PC-3 (cell line): ENCODE measurements around the gene DPYSL4. TPM values are rescaled to one million over a fixed set of nuclear protein-coding genes. Genes with fewer than 3 reads are reported as not detected.

Experiments
- ATAC-seq: fragments of 200-7000 bp; cut with Tn5 transposase; 2 replicates; pipeline ENCODE4 v1.9.1; 2020; ENCODE audit warnings: mild to moderate bottlenecking, moderate library complexity
- BruUV-seq: library from RNA; stranded (reverse); fragments of 400-500 nt; replicated peaks from 2 replicates; lab custom pipeline; 2021; lab: Mats Ljungman, UMichigan
- CTCF ChIA-PET: fragments of 300-600 bp; sonication (Branson Sonifier 250); formaldehyde crosslinking; loops from one replicate; lab custom pipeline; 2022; ENCODE audit warnings: antibody characterized with exemption; lab: Charles Lee
- POLR2A ChIA-PET: fragments of 300-600 bp; sonication (Branson Sonifier 250); formaldehyde crosslinking; loops from one replicate; lab custom pipeline; 2022; ENCODE audit warnings: antibody characterized with exemption; ENCODE audit not compliant: unreplicated experiment; lab: Charles Lee
- DNase-seq: peaks from one replicate; pipeline ENCODE4 v3.0.0-alpha.2; 2015
- H2AFZ ChIP-seq: fragments of 300-600 bp; sonication (generic); 2 replicates; pipeline ENCODE4 v1.6.0; 2016; ENCODE audit warnings: antibody characterized with exemption, low read length
- H3F3A ChIP-seq: fragments of 300-600 bp; sonication (generic); one replicate; pipeline ENCODE4 v1.6.0; 2017; ENCODE audit warnings: antibody characterized with exemption, low read length, control low read depth, mild to moderate bottlenecking; ENCODE audit not compliant: unreplicated experiment
- H3K27ac ChIP-seq: fragments of 300-600 bp; sonication (generic); 2 replicates; pipeline ENCODE4 v1.5.1; 2016; ENCODE audit warnings: mild to moderate bottlenecking, low read length
- H3K27me3 ChIP-seq: fragments of 300-600 bp; sonication (generic); 2 replicates; pipeline ENCODE4 v1.6.1; 2016; ENCODE audit warnings: low read length, mixed read lengths
- H3K36me3 ChIP-seq: fragments of 300-600 bp; sonication (generic); 2 replicates; pipeline ENCODE4 v1.6.1; 2016; ENCODE audit warnings: low read depth, mixed run types, low read length, mixed read lengths
- H3K4me1 ChIP-seq: fragments of 300-600 bp; sonication (generic); 2 replicates; pipeline ENCODE4 v1.5.1; 2016; ENCODE audit warnings: low read length; ENCODE audit not compliant: insufficient read depth
- H3K4me2 ChIP-seq: fragments of 300-600 bp; sonication (generic); 2 replicates; pipeline ENCODE4 v1.6.0; 2016; ENCODE audit warnings: low read length
- H3K4me3 ChIP-seq: fragments of 300-600 bp; sonication (generic); 2 replicates; pipeline ENCODE4 v1.5.1; 2016; ENCODE audit warnings: mild to moderate bottlenecking, low read length, mixed read lengths
- H3K79me2 ChIP-seq: fragments of 300-600 bp; sonication (generic); 2 replicates; pipeline ENCODE4 v1.6.1; 2017; ENCODE audit warnings: low read length, mixed read lengths
- H3K9ac ChIP-seq: fragments of 300-600 bp; sonication (generic); 2 replicates; pipeline ENCODE4 v1.6.0; 2016; ENCODE audit warnings: mild to moderate bottlenecking, low read length
- H3K9me2 ChIP-seq: fragments of 300-600 bp; sonication (generic); replicated peaks from 2 replicates; pipeline ENCODE4 v1.6.1; 2016; ENCODE audit warnings: mixed run types, low read length, mixed read lengths
- H3K9me3 ChIP-seq: fragments of 300-600 bp; sonication (generic); 2 replicates; pipeline ENCODE4 v1.6.1; 2016; ENCODE audit warnings: low read length, mixed read lengths
- H4K20me1 ChIP-seq: fragments of 300-600 bp; sonication (generic); 2 replicates; pipeline ENCODE4 v1.6.1; 2016; ENCODE audit warnings: low read length, mixed read lengths
- EZH2 ChIP-seq: fragments of 300-600 bp; sonication (generic); IDR thresholded peaks from one replicate; pipeline ENCODE4 v1.6.1; 2017; ENCODE audit warnings: antibody characterized with exemption, mild to moderate bottlenecking, low read length; ENCODE audit not compliant: unreplicated experiment
- EZH2phosphoT487 ChIP-seq: fragments of 300-600 bp; sonication (generic); IDR thresholded peaks from 2 replicates; pipeline ENCODE4 v1.6.1; 2018; ENCODE audit warnings: mild to moderate bottlenecking, antibody characterized with exemption, low read length, borderline replicate concordance
- intact Hi-C: fragments of 100-400 bp; cut with micrococcal nuclease; formaldehyde crosslinking; loops from 2 replicates; pipeline ENCODE4 v1.9.0; 2023
- total RNA-seq: library from RNA; depleted of rRNA; stranded (reverse); fragments of >200 nt; gene quantifications from 2 replicates; pipeline ENCODE4 v1.2.3, GENCODE V29; 2014; rRNA removed
- TF ChIP-seq, protein P1 (sequence below): fragments of 300-600 bp; sonication (generic); conservative IDR thresholded peaks from 2 replicates; pipeline ENCODE4 v1.5.1; 2017; ENCODE audit warnings: antibody characterized with exemption, low read depth, mild to moderate bottlenecking, low read length

Gene DPYSL4
- total RNA-seq, 1 experiment from 2014 or later, result 10.2 TPM

DNA sequence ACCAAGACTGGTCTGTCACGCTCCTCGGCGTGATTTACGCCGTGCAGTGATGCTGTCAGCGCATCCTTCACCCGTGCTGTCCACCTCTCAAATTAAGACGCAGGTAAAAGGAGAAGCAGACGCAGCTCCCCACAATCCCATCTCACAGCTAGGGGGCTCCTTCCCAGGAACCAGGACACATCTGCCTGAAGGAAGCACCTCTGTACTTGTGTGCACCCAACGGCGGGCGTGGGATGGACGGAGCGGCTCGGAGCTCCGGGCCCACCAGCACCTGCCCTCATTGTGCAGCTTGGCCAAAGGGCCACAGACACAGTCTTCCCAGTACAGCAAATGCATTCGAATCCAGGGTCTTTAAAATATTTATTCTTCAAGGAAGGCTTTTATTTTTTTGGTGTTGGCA, 65.7 kb downstream of the DPYSL4 start:
- POLR2A ChIA-PET, result no interaction called here
- TF ChIP-seq EZH2phosphoT487, result no peak
- no peak for TF ChIP-seq EZH2
- no peak for ATAC-seq

DNA sequence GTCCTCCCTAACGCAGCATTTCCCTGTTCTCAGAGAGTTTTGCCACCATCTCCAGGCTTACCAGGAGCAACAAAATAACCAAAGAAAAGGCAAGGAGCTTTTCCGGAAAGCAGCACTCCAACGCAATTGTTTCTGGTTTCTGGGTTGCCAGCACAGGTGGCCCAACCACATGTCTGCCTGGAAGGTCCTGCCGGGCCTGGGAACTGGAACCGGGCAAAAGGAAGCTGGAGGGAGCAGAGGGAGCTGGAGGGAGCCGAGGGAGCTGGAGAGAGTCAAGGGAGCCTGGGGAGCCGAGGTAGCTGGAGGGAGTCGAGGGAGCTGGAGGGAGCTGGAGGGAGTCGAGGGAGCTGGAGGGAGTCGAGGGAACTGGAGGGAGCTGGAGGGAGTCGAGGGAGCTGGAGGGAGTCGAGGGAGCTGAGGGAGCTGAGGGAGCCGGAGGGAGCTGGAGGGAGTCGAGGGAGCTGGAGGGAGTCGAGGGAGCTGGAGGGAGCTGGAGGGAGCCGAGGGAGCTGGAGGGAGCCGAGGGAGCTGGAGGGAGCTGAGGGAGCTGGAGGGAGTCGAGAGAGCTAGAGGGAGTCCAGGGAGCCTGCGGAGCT, 66.4 kb downstream of the DPYSL4 start:
- POLR2A ChIA-PET, result no interaction called here
- Histone ChIP-seq H3F3A (no peaks in the 10 kb centered on the region), H3K9me3 (no peaks in the 10 kb centered on the region), H3K27ac (no peak overlapping the region), H2AFZ (no peak overlapping the region), H3K9ac (no peak overlapping the region), H3K27me3 (no peaks in the 10 kb centered on the region), H3K79me2 (0 out of 2 replicates have a peak, but pooled peaks cover 3% of the 10 kb centered on the region), H3K4me1 (peaks cover 6% of the 10 kb centered on the region; the same call in 1 of the 2 replicates), H4K20me1 (no peaks in the 10 kb centered on the region), H3K9me2 (no peaks in the 10 kb centered on the region), H3K4me2 (no peak overlapping the region), H3K36me3 (no peaks in the 10 kb centered on the region), H3K4me3 (no peak overlapping the region)
- CTCF ChIA-PET, result no interaction called here
- ATAC-seq, result no peak
- TF ChIP-seq EZH2 (no peak), EZH2phosphoT487 (no peak)
- TF ChIP-seq, protein P1, sequence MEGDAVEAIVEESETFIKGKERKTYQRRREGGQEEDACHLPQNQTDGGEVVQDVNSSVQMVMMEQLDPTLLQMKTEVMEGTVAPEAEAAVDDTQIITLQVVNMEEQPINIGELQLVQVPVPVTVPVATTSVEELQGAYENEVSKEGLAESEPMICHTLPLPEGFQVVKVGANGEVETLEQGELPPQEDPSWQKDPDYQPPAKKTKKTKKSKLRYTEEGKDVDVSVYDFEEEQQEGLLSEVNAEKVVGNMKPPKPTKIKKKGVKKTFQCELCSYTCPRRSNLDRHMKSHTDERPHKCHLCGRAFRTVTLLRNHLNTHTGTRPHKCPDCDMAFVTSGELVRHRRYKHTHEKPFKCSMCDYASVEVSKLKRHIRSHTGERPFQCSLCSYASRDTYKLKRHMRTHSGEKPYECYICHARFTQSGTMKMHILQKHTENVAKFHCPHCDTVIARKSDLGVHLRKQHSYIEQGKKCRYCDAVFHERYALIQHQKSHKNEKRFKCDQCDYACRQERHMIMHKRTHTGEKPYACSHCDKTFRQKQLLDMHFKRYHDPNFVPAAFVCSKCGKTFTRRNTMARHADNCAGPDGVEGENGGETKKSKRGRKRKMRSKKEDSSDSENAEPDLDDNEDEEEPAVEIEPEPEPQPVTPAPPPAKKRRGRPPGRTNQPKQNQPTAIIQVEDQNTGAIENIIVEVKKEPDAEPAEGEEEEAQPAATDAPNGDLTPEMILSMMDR, result no peak
- intact Hi-C loops, result no loop called here
- BruUV-seq, result no TSS peak
- DNase-seq, result no peak

More for the DNA sequence above, 65.7 kb downstream of the DPYSL4 start:
- Histone ChIP-seq H3K27ac (no peak overlapping the region), H3F3A (no peaks in the 10 kb centered on the region), H3K27me3 (no peaks in the 10 kb centered on the region), H3K9me2 (no peaks in the 10 kb centered on the region), H3K9ac (no peak overlapping the region), H3K79me2 (0 out of 2 replicates have a peak, but pooled peaks cover 3% of the 10 kb centered on the region), H3K4me1 (peaks cover 8% of the 10 kb centered on the region; the same call in 1 of the 2 replicates), H2AFZ (no peak overlapping the region), H3K9me3 (no peaks in the 10 kb centered on the region), H3K36me3 (no peaks in the 10 kb centered on the region), H4K20me1 (no peaks in the 10 kb centered on the region), H3K4me3 (no peak overlapping the region), H3K4me2 (no peak overlapping the region)
- DNase-seq, result no peak
- CTCF ChIA-PET, result no interaction called here
- no TSS peak for BruUV-seq
- intact Hi-C loops, result no loop called here

DNA sequence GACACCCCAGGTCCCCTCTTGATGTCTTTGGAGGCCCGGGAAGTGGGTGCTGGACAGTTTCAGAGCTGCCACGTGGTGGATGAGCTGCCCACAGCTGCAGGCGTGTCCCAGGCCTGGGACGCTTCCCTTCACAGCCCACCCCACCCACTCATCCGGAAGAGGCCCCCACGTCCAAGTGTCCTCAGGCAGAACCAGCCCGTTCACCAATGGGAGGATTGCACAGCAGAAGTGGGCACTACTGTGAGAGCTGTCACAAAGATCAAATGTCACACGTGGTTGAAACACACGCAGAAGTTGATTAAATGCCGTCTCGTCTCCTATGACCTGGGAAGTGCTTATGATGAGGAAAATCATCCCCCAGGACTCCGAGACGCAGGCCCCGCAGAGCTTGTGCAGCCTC, 68.1 kb downstream of the DPYSL4 start:
- ChIA-PET CTCF (no interaction called here), POLR2A (no interaction called here)
- Histone ChIP-seq H3K27ac (no peak overlapping the region), H2AFZ (no peak overlapping the region), H3K9me3 (no peaks in the 10 kb centered on the region), H3K36me3 (no peaks in the 10 kb centered on the region), H3K9ac (no peak overlapping the region), H3K79me2 (no peaks in the 10 kb centered on the region), H3K4me1 (no peaks in the 10 kb centered on the region), H3F3A (no peaks in the 10 kb centered on the region), H3K4me3 (no peak overlapping the region), H3K27me3 (no peaks in the 10 kb centered on the region), H3K4me2 (no peak overlapping the region), H4K20me1 (no peaks in the 10 kb centered on the region), H3K9me2 (no peaks in the 10 kb centered on the region)
- no peak for ATAC-seq
- TF ChIP-seq EZH2 (no peak), EZH2phosphoT487 (no peak)
- TF ChIP-seq, protein P1, result no peak
- intact Hi-C loops, result no loop called here
- BruUV-seq, result no TSS peak
- no peak for DNase-seq

Other genes with a start within 250 kb of the DPYSL4 start
- 197 and 225 TPM in 2 replicates for gene BNIP3, start 205.0 kb upstream of the DPYSL4 start, total RNA-seq
- 0.92 and 1.0 TPM in 2 replicates for gene JAKMIP3, start 121.0 kb upstream of the DPYSL4 start, total RNA-seq
- gene STK32C, start 121.0 kb downstream of the DPYSL4 start, total RNA-seq, result 28.3 and 34.7 TPM in 2 replicates
- gene LRRC27, start 145.2 kb downstream of the DPYSL4 start, total RNA-seq, result 2.5 and 5.6 TPM in 2 replicates
- gene PWWP2B, start 210.3 kb downstream of the DPYSL4 start, total RNA-seq, result 24.5 and 41.5 TPM in 2 replicates